Measurements from ENCODE around the gene ZMAT3. TPM values are rescaled to one million over a fixed set of nuclear protein-coding genes. Genes with fewer than 3 reads are reported as not detected.

ZMAT3 gene
- total and polyA plus RNA-seq, 2 of the 8 experiments (the other 6 are each of a cell fraction or from before 2014, with no cell fraction given): 5.0 to 9.2 TPM

- Histone ChIP-seq H3K79me2 (ENCODE audit: control insufficient read depth in 1 of 2, insufficient read depth in 2 of 2, low read length in 2 of 2) (no peaks in the 10 kb centered on the region), H3K18ac (ENCODE audit: extremely low read depth, low read length) (no peak overlapping the region), H3K9ac (replicated peaks in 1 of 4; ENCODE audit: extremely low read depth in 1 of 4, low read depth in 3 of 4, low read length in 3 of 4) (no peak overlapping the region), H3K4me3 (ENCODE audit: extremely low read depth in 1 of 4, insufficient read depth in 2 of 4, low read depth in 3 of 4, low read length in 4 of 4) (no peak overlapping the region), H2BK15ac (ENCODE audit: low read length) (no peak overlapping the region), H4K8ac (ENCODE audit: extremely low read depth, insufficient read depth, low read length) (no peak overlapping the region), H2BK120ac (replicated peaks; ENCODE audit: low read depth, low read length) (no peak overlapping the region), H3K4me2 (ENCODE audit: insufficient read depth in 1 of 2, low read depth in 2 of 2, low read length in 2 of 2) (no peak overlapping the region), H2BK12ac (ENCODE audit: low read depth, low read length) (no peak overlapping the region), H4K5ac (ENCODE audit: insufficient read length, low read depth, low read length) (no peak overlapping the region), H3K56ac (replicated peaks; ENCODE audit: insufficient read length, low read depth, low read length) (no peak overlapping the region), H3K23ac (ENCODE audit: insufficient read length) (no peak overlapping the region), H2BK5ac (ENCODE audit: low read depth, low read length) (no peak overlapping the region), H2AFZ (ENCODE audit: low read length) (no peak overlapping the region), H3K27me3 (replicated peaks in 1 of 4; ENCODE audit: control insufficient read depth in 3 of 4, extremely low read depth in 1 of 4, insufficient read depth in 3 of 4, low read length in 3 of 4) (no peaks in the 10 kb centered on the region), H3K14ac (ENCODE audit: insufficient read length) (no peak overlapping the region), H4K20me1 (replicated peaks in 1 of 2; ENCODE audit: control insufficient read depth in 1 of 2, insufficient read depth in 2 of 2, low read length in 2 of 2) (no peaks in the 10 kb centered on the region), H3K4ac (replicated peaks; ENCODE audit: insufficient read length, low read depth, low read length) (no peak overlapping the region), H4K91ac (replicated peaks; ENCODE audit: insufficient read length, low read length) (no peak overlapping the region), H3K4me1 (replicated peaks in 1 of 4; ENCODE audit: control insufficient read depth in 3 of 4, insufficient read depth in 4 of 4, low read length in 3 of 4) (no peaks in the 10 kb centered on the region), H2BK20ac (ENCODE audit: low read length) (no peak overlapping the region), H3K79me1 (ENCODE audit: low read depth, low read length) (no peaks in the 10 kb centered on the region), H3K23me2 (ENCODE audit: low read depth, low read length) (no peaks in the 10 kb centered on the region), H3K9me3 (ENCODE audit: insufficient read depth in 2 of 2, low read depth in 1 of 2, low read length in 1 of 2) (peaks cover 3 to 4% of the 10 kb centered on the region in 2 experiments; a peak in 2 of 4 replicates), H3K27ac (ENCODE audit: low read depth, low read length) (no peak overlapping the region), H3K36me3 (ENCODE audit: control insufficient read depth in 2 of 4, insufficient read depth in 4 of 4, low read length in 3 of 4) (no peaks in the 10 kb centered on the region; a peak in 1 of 8 replicates), H2AK5ac (ENCODE audit: low read depth, low read length) (no peak overlapping the region)
- FAIRE-seq (no peak), DNase-seq (ENCODE audit: low read depth in 1 of 2, low spot score in 2 of 2) (no peak)
- WGBS, 2 experiments (ENCODE audit: extremely low coverage in 1 of 2, insufficient coverage in 1 of 2, insufficient read length in 1 of 2, insufficient replicate concordance in 2 of 2, low coverage in 1 of 2, low lambda C conversion rate in 2 of 2, missing lambda C conversion rate in 1 of 2): 65% methylated on average over 1 of the region's 1 CpG; no CpG with 5 or more reads in 1 of the 2 experiments
- ChIA-PET CTCF (ENCODE audit: partially characterized antibody) (interaction anchor here (0.7 to 1.9 kb wide), 7 partner anchors 10 to 215 kb away, joined by 3 to 7 read pairs (median 3); no protein-coding TSS in a partner anchor), POLR2A (ENCODE audit: partially characterized antibody) (no interaction called here)
- no peak for TF ChIP-seq ATF3 (IDR thresholded peaks at IDR 0.05; ENCODE audit: insufficient read depth, low read depth, low read length)
- TF ChIP-seq, protein P1, sequence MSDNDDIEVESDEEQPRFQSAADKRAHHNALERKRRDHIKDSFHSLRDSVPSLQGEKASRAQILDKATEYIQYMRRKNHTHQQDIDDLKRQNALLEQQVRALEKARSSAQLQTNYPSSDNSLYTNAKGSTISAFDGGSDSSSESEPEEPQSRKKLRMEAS (IDR thresholded peaks at IDR 0.05): no peak
- no peak for TF ChIP-seq RNF2 (IDR thresholded peaks at IDR 0.05; ENCODE audit: borderline replicate concordance, low read depth, low read length, missing control alignments, poor library complexity, severe bottlenecking)
- TF ChIP-seq CHD1 (IDR thresholded peaks at IDR 0.05; ENCODE audit: low read depth, low read length): no peak
- no peak for TF ChIP-seq BRCA1 (IDR thresholded peaks at IDR 0.05; ENCODE audit: low read depth, low read length)
- no peak for TF ChIP-seq JUN (IDR thresholded peaks at IDR 0.05; ENCODE audit: low read depth, low read length)
- no peak for TF ChIP-seq ZNF274 (IDR thresholded peaks at IDR 0.05; ENCODE audit: borderline replicate concordance, extremely low read depth, low read length)
Observed at GRCh38 chr3:179105881-179106280, 34.3 kb upstream of the ZMAT3 start.
